H1 (cell line): ENCODE data around the gene ANKRD26. TPM values are rescaled to one million over a fixed set of nuclear protein-coding genes. Genes with fewer than 3 reads are reported as not detected.

ENCODE experiments used
- CTCF ChIA-PET: fragments of 300-600 bp; sonication (Branson Sonifier 250); formaldehyde crosslinking; loops from one replicate; lab custom pipeline; 2021; ENCODE audit not compliant: partially characterized antibody; lab: Charles Lee
- POLR2A ChIA-PET: fragments of 300-600 bp; sonication (Branson Sonifier 250); formaldehyde crosslinking; loops from one replicate; lab custom pipeline; 2021; ENCODE audit warnings: inconsistent platforms; ENCODE audit not compliant: partially characterized antibody; lab: Charles Lee
- DNase-seq, 2 experiments: peaks; one replicate each; pipeline versions ENCODE4 v3.0.0 to v3.0.0-alpha.2; 2010 to 2022; ENCODE audit warnings: low spot score in 2 of 2, low read depth in 1 of 2, mixed read lengths in 1 of 2
- FAIRE-seq: peaks from 2 replicates; lab custom pipeline; 2011; peaks lifted over from hg19 to GRCh38; lab: Jason Lieb, UNC
- H2AFZ ChIP-seq: 2 replicates; pipeline ENCODE4 v1.8.1; 2012; ENCODE audit warnings: low read length, inconsistent platforms
- H2AK5ac ChIP-seq: 2 replicates; pipeline ENCODE4 v1.6.1; 2013; ENCODE audit warnings: low read depth, low read length
- H2BK120ac ChIP-seq: replicated peaks from 2 replicates; pipeline ENCODE3; 2013; ENCODE audit warnings: low read depth, low read length, inconsistent platforms
- H2BK12ac ChIP-seq: 2 replicates; pipeline ENCODE4 v1.6.1; 2013; ENCODE audit warnings: low read depth, low read length
- H2BK15ac ChIP-seq: 2 replicates; pipeline ENCODE4 v1.6.1; 2013; ENCODE audit warnings: low read length
- H2BK20ac ChIP-seq: 2 replicates; pipeline ENCODE4 v1.6.1; 2013; ENCODE audit warnings: low read length
- H2BK5ac ChIP-seq: 2 replicates; pipeline ENCODE4 v1.6.1; 2013; ENCODE audit warnings: low read depth, low read length
- H3K14ac ChIP-seq: 2 replicates; pipeline ENCODE4 v1.6.1; 2013; ENCODE audit warnings: inconsistent platforms; ENCODE audit not compliant: insufficient read length
- H3K18ac ChIP-seq: 2 replicates; pipeline ENCODE4 v1.6.1; 2013; ENCODE audit warnings: low read length; ENCODE audit errors: extremely low read depth
- H3K23ac ChIP-seq: 2 replicates; pipeline ENCODE4 v1.6.1; 2013; ENCODE audit warnings: inconsistent platforms; ENCODE audit not compliant: insufficient read length
- H3K23me2 ChIP-seq: 2 replicates; pipeline ENCODE4 v1.6.1; 2013; ENCODE audit warnings: low read depth, low read length
- H3K27ac ChIP-seq: 2 replicates; pipeline ENCODE4 v1.6.1; 2011; ENCODE audit warnings: low read depth, low read length, inconsistent platforms
- H3K27me3 ChIP-seq, 4 experiments: replicated peaks in 1 of 4; 1 replicate in 1 of 4; 2 replicates in 3 of 4; pipeline versions ENCODE4 v1.6.1 to v1.8.1; 2011 to 2013; ENCODE audit warnings: low read length in 3 of 4, mild to moderate bottlenecking in 3 of 4, inconsistent platforms in 2 of 4, mixed read lengths in 2 of 4, moderate library complexity in 1 of 4; ENCODE audit not compliant: control insufficient read depth in 3 of 4, insufficient read depth in 3 of 4; ENCODE audit errors: extremely low read depth in 1 of 4
- H3K36me3 ChIP-seq, 4 experiments: 2 replicates each; pipeline versions ENCODE4 v1.6.1 to v1.8.1; 2011 to 2013; ENCODE audit warnings: mild to moderate bottlenecking in 4 of 4, low read length in 3 of 4, moderate library complexity in 2 of 4, control low read depth in 1 of 4, inconsistent platforms in 1 of 4; ENCODE audit not compliant: insufficient read depth in 4 of 4, control insufficient read depth in 2 of 4
- H3K4ac ChIP-seq: replicated peaks from 2 replicates; pipeline ENCODE3; 2013; ENCODE audit warnings: low read length, low read depth, mixed read lengths, inconsistent platforms; ENCODE audit not compliant: insufficient read length
- H3K4me1 ChIP-seq, 4 experiments: replicated peaks in 1 of 4; 1 replicate in 1 of 4; 2 replicates in 3 of 4; pipeline versions ENCODE4 v1.6.1 to v1.8.1; 2011 to 2013; ENCODE audit warnings: low read length in 3 of 4, inconsistent platforms in 2 of 4, mixed read lengths in 1 of 4; ENCODE audit not compliant: insufficient read depth in 4 of 4, control insufficient read depth in 3 of 4
- H3K4me2 ChIP-seq, 2 experiments: 2 replicates each; pipeline versions ENCODE4 v1.6.1 to v1.8.1; 2011 to 2013; ENCODE audit warnings: low read depth in 2 of 2, low read length in 2 of 2, control low read depth in 1 of 2, inconsistent platforms in 1 of 2, mild to moderate bottlenecking in 1 of 2; ENCODE audit not compliant: insufficient read depth in 1 of 2
- H3K4me3 ChIP-seq, 4 experiments: fragments of 200-600, 300-600 bp in 1 of 4; sonication (generic), shearing (Covaris generic), sonication (Bioruptor Twin) in 1 of 4; 2 replicates each; pipeline versions ENCODE4 v1.5.1 to v1.8.1; 2011 to 2016; ENCODE audit warnings: low read length in 4 of 4, low read depth in 3 of 4, control low read depth in 2 of 4, inconsistent platforms in 2 of 4, mild to moderate bottlenecking in 2 of 4, mixed read lengths in 1 of 4, moderate library complexity in 1 of 4; ENCODE audit not compliant: insufficient read depth in 2 of 4; ENCODE audit errors: extremely low read depth in 1 of 4
- H3K56ac ChIP-seq: replicated peaks from 2 replicates; pipeline ENCODE3; 2013; ENCODE audit warnings: low read depth, mild to moderate bottlenecking, mixed read lengths, low read length, inconsistent platforms; ENCODE audit not compliant: insufficient read length
- H3K79me1 ChIP-seq: 2 replicates; pipeline ENCODE4 v1.6.1; 2013; ENCODE audit warnings: low read depth, low read length, control low read depth
- H3K79me2 ChIP-seq, 2 experiments: 2 replicates each; pipeline versions ENCODE4 v1.6.1 to v1.8.1; 2012 to 2013; ENCODE audit warnings: low read length in 2 of 2, mild to moderate bottlenecking in 2 of 2, inconsistent platforms in 1 of 2; ENCODE audit not compliant: insufficient read depth in 2 of 2, control insufficient read depth in 1 of 2
- H3K9ac ChIP-seq, 4 experiments: replicated peaks in 1 of 4; 1 replicate in 1 of 4; 2 replicates in 3 of 4; pipeline versions ENCODE4 v1.6.1 to v1.8.1; 2011 to 2013; ENCODE audit warnings: low read depth in 3 of 4, low read length in 3 of 4, control low read depth in 2 of 4, mild to moderate bottlenecking in 2 of 4, moderate library complexity in 2 of 4, inconsistent platforms in 1 of 4; ENCODE audit errors: extremely low read depth in 1 of 4
- H3K9me3 ChIP-seq, 2 experiments: 2 replicates each; pipeline versions ENCODE4 v1.6.1 to v1.8.1; 2012 to 2013; ENCODE audit warnings: mild to moderate bottlenecking in 2 of 2, moderate library complexity in 2 of 2, control low read depth in 1 of 2, inconsistent platforms in 1 of 2, low read depth in 1 of 2, low read length in 1 of 2, mixed read lengths in 1 of 2; ENCODE audit not compliant: insufficient read depth in 2 of 2
- H4K20me1 ChIP-seq, 2 experiments: replicated peaks in 1 of 2; 2 replicates each; pipeline versions ENCODE3 to v1.8.1; 2011 to 2013; ENCODE audit warnings: inconsistent platforms in 2 of 2, low read length in 2 of 2, mild to moderate bottlenecking in 1 of 2; ENCODE audit not compliant: insufficient read depth in 2 of 2, control insufficient read depth in 1 of 2
- H4K5ac ChIP-seq: 2 replicates; pipeline ENCODE4 v1.6.1; 2013; ENCODE audit warnings: low read length, low read depth, mixed read lengths, inconsistent platforms; ENCODE audit not compliant: insufficient read length
- H4K8ac ChIP-seq: 2 replicates; pipeline ENCODE4 v1.8.0; 2013; ENCODE audit warnings: mild to moderate bottlenecking, moderate library complexity, low read length, inconsistent platforms; ENCODE audit not compliant: insufficient read depth; ENCODE audit errors: extremely low read depth
- H4K91ac ChIP-seq: replicated peaks from 2 replicates; pipeline ENCODE3; 2013; ENCODE audit warnings: low read length, mixed read lengths, inconsistent platforms; ENCODE audit not compliant: insufficient read length
- POU5F1 ChIP-seq: IDR thresholded peaks from 2 replicates; pipeline ENCODE4 v1.6.1; 2011; ENCODE audit warnings: low read depth, mild to moderate bottlenecking, low read length, moderate library complexity
- WGBS, 2 experiments: shearing (Covaris generic) in 1 of 2; methylation state at CpG; one replicate each; pipeline versions ENCODE4 v1.1.6 to v1.1.7; 2013 to 2015; ENCODE audit warnings: low lambda C conversion rate in 2 of 2, mixed read lengths in 2 of 2, inconsistent platforms in 1 of 2, low coverage in 1 of 2, missing lambda C conversion rate in 1 of 2; ENCODE audit not compliant: insufficient replicate concordance in 2 of 2, insufficient coverage in 1 of 2, insufficient read length in 1 of 2; ENCODE audit errors: extremely low coverage in 1 of 2, missing lambda C conversion rate in 1 of 2; 5-methylcytosine and 5-hydroxymethylcytosine counted together
- polyA plus RNA-seq, 7 experiments: library from polyadenylated mRNA; depleted of rRNA in 3 of 7; stranded (reverse) in 5 of 7; unstranded in 2 of 7; fragments of >200 nt in 5 of 7; fragments of 200-250 nt in 2 of 7; gene quantifications; 1 replicate in 5 of 7; 2 replicates in 1 of 7; 4 replicates in 1 of 7; pipeline versions ENCODE4 v1.2.1 to v1.2.3, GENCODE V29; 2011 to 2013; ENCODE audit warnings: missing spikeins in 2 of 7, mixed read lengths in 2 of 7
- total RNA-seq: library from RNA; stranded (reverse); fragmentation: NEBNext Ultra II Directional; extraction: Animal tissue kit (Norgen Biotek cat#: 25700); gene quantifications from 2 replicates; pipeline ENCODE4 v1.2.1, GENCODE V29; 2021

ANKRD26 gene
- total and polyA plus RNA-seq, 2 of the 8 experiments (the other 6 are each of a cell fraction or from before 2014, with no cell fraction given): 1.3 to 8.8 TPM

GRCh38 chr10:26977635-26978034 lies 122.7 kb downstream of the ANKRD26 start:
- H4K5ac ChIP-seq: no peak overlapping the region
- no peak overlapping the region for H3K23ac ChIP-seq
- no peaks in the 10 kb centered on the region for H3K79me1 ChIP-seq
- no peak overlapping the region for H3K4me2 ChIP-seq
- no peaks in the 10 kb centered on the region for H3K23me2 ChIP-seq
- no peak overlapping the region for H2BK12ac ChIP-seq
- H2BK15ac ChIP-seq: no peak overlapping the region
- 98% methylated on average over 2 of the region's 2 CpGs; no CpG with 5 or more reads in 1 of the 2 experiments for WGBS, 2 experiments
- no peaks in the 10 kb centered on the region for H3K4me1 ChIP-seq
- no peak overlapping the region for H3K4ac ChIP-seq
- no peak overlapping the region for H3K18ac ChIP-seq
- H4K8ac ChIP-seq: no peak overlapping the region
- no peak overlapping the region for H2AK5ac ChIP-seq
- no peaks in the 10 kb centered on the region for H4K20me1 ChIP-seq
- ChIA-PET CTCF (interaction anchor here (0.6 kb wide), 1 partner anchor 94 kb away, joined by 4 read pairs; no protein-coding TSS in a partner anchor), POLR2A (no interaction called here)
- TF ChIP-seq POU5F1: no peak
- H3K56ac ChIP-seq: no peak overlapping the region
- no peaks in the 10 kb centered on the region for H3K79me2 ChIP-seq
- H3K27me3 ChIP-seq: no peaks in the 10 kb centered on the region
- no peak overlapping the region for H2AFZ ChIP-seq
- no peak overlapping the region for H2BK5ac ChIP-seq
- H3K14ac ChIP-seq: no peak overlapping the region
- FAIRE-seq: no peak
- peaks cover 0 to 3% of the 10 kb centered on the region in 2 experiments; a peak in 1 of 4 replicates for H3K9me3 ChIP-seq
- no peak overlapping the region for H3K9ac ChIP-seq
- H2BK20ac ChIP-seq: no peak overlapping the region
- no peak overlapping the region for H3K27ac ChIP-seq
- no peak overlapping the region for H3K4me3 ChIP-seq
- H4K91ac ChIP-seq: no peak overlapping the region
- H3K36me3 ChIP-seq: no peaks in the 10 kb centered on the region
- DNase-seq: no peak
- H2BK120ac ChIP-seq: no peak overlapping the region
